Mucosa of gallbladder (tissue), 1 donor: ENCODE measurements around the gene ERRFI1. TPM values are rescaled to one million over a fixed set of nuclear protein-coding genes. Genes with fewer than 3 reads are reported as not detected.

Experiments
- DNase-seq: peaks from one replicate; pipeline ENCODE4 v3.0.0-alpha.2; 2020; ENCODE audit warnings: low spot score
- total RNA-seq: library from RNA; stranded (reverse); gene quantifications from one replicate; pipeline ENCODE4 v1.2.1, GENCODE V29; 2021
- donor health status: DM: no; HTN: no; CAD: no.

Gene ERRFI1
- total RNA-seq, 1 donor from 2014 or later = 76.8 TPM

DNA sequence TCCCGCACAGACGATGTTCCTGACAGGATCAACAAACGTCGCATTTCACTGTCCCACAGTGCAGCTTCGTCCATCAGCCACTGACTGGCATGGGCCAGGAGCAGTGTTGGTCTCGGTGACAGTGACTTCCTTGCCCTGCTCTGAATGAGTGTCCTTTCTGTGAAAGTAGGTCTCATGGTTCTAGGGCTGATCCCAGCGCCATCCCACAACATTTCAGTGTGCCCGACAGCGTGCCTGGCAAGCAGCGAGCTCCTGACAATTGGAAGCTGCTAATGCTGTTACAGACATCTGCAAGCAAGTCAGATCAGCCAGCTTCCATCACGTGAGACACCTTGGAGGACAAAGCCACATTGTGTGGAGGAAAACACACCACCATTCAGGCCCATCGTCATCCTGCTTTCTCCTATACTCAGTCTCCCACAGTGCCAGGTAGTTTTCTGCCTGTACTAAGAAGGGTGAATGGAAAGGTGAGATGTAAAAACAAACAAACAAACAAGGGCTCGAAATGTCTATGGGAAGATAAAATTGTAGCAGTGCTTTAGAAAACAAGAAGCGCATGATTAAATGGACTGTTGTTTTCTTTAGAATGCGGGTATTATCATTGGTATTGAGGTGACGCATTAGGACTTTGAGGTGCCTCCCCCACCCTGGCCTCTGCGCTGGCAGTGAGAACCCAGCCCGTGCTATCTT is 21.9 kb downstream of the ERRFI1 start:
- DNase-seq = no peak

DNA sequence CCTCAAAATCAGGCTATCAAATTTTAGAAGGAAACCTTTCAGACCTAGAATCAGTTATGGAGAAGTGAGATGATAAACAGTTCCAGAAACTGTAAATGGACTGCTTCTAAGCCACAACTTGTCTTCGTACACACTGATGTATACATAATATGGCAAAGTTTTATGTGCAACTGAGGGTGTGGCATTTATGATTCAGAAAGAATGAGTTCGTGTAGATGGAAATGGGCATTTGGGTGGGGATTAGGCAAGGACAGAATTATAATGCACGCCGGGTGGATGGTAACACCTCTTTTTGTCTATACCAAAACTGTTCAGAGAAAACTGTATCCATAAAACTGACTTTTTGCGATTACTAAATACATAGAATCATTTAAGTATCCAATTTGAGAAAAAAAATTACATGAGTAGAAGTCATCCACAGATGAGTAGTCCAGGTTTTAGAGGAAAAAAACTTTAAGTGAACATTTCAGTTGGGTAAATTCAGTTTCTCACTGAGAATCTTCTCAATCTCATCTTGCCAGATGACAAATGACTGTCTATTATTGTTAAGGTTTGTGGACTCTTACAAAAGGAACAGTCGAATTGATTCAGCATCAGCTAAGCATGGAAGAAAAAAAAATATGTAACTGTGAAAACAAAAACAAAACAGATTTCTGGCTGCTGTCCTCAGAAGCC is 22.5 kb downstream of the ERRFI1 start:
- no peak for DNase-seq

DNA sequence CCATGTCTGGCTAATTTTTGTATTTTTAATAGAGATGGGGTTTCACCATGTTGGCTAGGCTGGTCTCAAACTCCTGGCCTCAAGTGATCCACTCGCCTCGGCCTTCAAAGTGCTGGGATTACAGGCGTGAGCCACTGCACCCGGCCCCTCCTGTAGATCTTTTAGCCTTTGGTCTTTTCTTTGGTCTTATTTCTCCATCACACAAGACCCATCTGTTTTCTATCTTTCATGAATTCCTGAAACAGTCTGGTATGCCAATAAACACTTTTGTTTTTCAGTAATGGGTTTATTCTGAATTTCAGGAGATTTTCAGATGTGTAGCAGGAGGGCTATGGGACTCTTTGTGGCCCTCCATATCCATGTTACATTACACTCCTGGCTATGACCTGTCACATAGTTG is 23.2 kb downstream of the ERRFI1 start:
- DNase-seq = no peak

DNA sequence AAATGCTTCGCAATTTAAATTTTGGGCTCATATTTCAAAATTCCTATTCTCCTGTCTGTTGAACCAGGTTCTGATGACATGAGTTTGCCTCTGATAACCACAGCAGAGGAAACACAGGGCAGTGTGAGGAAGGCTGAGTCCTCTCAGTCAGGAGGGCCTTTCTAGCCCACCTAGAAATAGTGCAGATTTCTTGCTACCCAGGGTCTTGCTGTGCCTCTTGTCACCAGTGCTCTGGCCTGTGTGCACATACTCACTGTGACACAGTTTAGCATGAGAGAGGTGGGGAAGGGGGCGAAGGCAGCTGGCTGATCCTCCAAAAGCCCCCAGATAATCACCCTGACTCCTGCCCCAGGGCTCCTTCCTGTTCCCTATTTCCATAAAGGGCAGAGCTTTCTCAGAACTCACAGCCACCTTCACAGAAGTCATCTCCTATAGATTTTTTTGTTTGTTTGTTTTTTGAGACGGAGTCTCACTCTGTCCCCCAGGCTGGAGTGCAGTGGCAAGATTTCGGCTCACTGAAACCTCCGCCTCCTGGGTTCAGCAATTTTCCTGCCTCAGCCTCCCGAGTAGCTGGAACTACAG is 23.7 kb downstream of the ERRFI1 start:
- no peak for DNase-seq

DNA sequence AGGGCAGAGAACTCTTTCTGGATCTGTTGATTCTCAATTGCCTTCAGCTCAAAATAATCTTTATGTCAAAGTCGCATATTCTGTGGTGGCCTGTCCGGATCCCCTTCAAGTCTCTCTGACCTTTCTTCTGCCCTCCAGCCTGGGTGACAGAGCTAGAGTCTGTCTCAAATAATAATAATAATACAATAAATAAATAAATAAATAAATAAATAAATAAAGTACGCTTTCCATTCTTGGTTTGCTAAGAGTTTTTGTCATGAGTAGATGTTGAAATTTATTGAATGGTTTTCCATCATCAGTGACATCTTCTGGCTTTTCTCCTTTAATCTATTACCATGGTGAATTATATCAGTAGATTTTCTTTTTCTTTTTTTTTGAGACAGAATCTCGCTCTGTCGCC is 30.7 kb downstream of the ERRFI1 start:
- no peak for DNase-seq

DNA sequence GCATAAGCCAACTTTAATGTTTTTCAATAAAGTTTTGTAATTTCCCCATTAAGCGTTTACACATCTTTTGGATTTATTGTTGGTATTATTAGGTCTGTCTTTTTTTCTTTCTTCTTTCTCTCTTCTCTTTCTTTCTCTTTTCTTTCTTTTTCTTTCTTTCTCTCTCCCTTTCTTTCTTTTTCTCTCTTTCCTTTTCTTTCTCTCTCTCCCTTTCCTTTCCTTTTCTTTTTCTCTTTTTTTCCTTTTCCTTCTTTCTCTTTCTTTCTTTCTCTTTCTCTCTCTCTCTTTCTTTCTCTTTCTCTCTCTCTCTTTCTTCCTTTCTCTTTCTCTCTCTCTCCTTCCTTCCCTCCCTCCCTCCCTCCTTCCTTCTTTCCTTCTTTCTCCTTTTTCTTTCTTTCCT is 31.3 kb downstream of the ERRFI1 start:
- no peak for DNase-seq

DNA sequence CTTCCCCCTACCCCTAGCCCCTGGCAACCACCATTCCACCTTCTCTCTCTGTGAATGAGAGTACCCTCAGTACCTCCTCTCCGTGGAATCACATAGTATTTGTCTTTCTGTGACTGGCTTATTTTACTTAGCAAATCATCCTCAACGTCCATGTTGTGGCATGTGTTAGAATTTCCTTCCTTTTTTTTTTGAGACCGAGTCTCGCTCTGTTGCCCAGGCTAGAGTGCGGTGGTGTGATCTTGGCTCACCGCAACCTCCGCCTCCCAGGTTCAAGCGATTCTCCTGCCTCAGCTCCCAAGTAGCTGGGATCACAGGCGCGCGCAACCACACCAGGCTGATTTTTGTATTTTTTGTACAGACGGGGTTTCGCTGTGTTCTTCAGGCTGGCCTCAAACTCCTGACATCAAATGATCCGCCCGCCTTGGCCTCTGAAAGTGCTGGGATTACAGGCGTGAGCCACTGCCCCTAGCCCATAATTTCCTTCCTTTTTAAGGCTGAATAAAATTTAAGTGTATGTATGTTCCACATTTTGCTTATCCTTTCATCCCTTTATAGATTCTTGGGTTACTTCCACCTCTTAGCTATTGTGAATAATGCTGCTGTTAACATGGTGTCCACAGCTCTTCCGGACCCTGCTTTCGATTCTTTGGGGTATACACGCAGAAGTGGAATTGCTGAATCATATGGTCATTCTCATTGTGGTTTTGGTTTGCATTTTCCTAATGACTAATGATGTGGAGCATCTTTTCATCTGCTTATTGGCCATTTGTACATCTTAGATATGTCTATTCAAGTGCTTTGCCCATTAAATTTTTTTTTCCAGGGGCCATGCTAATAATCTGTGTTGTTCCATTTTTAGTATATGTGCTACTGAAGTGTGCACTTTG is 32.3 kb downstream of the ERRFI1 start:
- DNase-seq = no peak

DNA sequence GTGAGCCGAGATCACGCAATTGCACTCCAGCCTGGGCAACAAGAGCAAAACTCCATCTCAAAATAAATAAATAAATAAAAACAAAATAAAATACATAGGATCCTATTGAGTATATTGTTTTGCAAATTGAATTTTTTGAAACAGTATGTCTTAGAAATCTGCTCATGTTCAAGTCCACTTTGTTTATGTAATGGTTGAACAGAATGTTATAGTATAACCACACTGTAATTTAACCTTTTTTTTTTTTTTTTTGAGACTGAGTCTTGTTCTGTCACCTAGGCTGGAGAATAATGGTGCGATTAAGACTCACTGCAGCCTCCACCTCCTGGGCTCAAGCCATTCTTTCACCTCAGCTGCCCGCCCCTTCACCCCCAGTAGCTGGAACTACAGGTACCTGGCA is 33.2 kb downstream of the ERRFI1 start:
- DNase-seq = no peak

DNA sequence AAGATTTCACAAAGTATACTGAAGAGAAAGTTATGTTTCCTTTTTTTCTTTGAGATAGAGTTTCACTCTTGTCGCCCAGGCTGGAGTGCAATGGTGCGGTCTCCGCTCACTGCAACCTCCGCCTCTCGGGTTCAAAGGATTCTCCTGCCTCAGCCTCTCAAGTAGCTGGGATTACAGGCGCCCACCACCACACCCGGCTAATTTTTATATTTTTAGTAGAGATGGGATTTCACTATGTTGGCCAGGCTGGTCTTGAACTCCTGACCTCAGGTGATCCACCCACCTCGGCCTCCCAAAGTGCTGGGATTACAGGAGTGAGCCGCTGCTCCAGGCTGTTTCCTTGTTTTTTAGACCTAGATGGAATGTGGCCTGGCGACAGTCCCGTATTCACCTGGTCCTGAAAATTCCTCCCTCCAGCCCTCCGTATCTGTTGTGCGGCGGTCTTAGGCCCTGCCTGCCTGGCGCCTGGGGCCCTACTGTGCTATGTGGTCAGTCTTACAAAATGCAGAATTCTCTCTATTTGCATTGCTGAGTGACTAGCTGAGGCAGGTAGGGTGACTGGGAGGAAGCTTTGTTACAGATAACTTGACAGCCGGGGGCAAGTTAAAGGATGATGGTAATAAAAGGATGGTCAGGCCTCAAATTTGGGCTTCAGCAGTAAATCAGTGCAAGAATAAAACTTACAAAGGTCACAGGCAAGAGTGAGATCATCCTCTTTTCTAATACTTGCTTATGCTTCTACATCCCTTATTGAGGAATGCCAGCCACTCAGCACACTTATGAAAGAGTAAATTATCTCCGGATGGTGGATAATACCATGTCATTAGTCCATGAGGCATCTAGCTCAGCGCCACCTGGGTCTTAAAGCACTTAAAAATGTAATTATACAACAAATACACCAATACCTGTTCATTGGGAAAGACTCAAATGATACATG is 34.3 kb downstream of the ERRFI1 start:
- no peak for DNase-seq

DNA sequence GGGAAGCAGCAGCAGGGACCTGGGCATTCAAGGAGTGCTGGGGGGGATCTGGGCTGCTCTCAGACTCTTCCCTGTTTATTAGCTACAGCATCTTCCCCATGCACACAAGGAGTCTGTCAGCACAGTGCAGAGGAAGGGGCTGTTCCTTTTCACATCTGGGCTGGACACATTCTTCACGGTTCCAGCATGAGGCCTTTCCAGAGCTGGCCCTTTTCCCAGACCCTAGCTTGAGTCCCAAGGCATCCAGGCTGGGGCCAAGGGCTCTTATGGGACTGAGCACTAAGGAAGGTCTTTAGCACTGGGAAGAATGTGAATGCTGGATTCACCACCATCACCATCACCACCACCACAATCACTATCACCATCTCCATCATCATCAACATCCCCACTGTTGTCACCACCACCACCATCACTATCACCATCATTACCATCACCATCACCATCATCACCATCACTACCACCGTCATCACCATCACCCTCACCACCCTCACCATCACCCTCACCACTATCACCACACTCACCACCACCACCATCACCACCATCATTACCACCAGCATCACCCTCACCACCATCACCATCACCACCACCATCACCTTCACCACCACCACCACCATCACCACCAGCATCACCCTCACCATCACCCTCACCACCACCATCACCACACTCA is 36.2 kb downstream of the ERRFI1 start:
- DNase-seq = no peak

DNA sequence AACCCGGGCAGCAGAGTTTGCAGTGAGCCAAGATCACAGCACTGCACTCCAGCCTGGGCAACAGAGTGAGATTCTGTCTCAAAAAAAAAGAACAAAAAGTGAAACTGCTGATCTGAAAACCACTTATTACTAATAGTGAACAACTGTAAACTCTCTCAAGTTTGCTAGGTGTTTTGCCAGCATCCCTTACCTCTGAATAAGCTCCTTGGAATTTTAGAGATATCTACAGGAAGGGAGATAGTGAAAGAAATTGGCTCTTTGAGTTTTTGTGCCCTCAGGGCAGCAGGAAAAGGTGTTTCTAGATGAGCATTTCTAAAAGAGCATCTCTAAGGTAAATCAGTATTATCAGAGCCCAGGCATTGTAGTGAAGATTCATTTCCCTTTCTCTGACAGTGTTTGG is 37.5 kb downstream of the ERRFI1 start:
- no peak for DNase-seq

DNA sequence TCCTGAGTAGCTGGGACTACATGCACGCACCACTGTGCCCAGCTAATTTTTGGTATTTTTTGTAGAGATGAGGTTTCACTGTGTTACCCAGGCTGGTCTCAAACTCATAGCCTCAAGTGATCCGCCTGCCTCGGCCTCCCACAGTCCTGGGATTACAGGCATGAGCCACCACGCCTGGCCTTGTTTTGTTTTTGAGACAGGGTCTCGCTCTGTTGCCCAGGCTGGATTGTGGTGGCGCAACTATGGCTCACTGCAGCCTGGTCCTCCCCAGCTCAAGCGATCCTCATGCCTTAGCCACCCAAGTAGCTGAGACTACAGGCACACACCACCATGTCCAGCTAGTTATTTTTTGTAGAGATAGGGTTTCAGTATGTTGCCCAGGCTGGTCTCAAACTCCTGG is 38.6 kb downstream of the ERRFI1 start:
- DNase-seq = no peak

DNA sequence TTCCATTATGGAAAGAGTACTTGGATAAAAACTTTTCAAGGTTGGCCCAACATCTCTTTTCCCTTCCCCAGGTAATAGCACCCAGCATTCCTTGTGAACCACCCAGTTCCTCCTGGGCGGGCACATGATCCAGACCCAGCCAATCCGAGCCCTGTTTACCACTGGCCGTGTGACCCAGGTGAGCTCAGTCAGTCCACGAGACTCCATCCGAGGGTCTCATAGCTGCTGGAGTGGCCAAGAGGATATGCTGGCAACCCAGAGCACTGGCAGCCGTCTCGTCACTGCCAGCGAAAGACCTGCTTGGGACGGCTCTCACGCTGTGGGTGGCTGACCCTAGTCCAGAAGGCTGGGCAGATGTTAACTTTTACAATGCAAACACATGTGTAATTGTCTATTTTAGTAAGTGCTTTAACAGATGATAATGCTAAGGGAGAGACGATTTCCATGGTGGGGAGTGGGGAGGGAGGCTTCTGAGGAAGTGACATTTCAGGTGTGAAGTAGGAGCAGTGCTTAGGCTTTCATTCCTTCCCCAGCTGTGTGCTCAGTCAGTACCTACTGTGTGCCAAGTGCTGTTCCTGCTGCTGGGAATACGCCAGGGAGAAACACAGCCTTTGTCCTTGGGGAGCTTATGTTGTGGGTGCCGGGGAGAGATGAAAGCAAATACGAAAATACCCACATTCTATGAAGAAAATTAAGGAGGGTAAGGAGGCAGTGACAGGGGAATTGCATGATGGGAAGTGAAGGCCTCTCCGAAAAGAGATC is 40.1 kb downstream of the ERRFI1 start:
- no peak for DNase-seq

DNA sequence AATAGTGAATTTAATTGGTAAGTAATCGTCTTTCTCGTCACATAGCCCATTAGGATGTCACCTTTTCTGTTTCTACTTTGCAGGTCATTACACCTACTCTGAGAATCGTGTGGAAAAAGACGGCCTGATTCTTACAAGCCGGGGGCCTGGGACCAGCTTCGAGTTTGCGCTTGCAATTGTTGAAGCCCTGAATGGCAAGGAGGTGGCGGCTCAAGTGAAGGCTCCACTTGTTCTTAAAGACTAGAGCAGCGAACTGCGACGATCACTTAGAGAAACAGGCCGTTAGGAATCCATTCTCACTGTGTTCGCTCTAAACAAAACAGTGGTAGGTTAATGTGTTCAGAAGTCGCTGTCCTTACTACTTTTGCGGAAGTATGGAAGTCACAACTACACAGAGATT is 41.3 kb downstream of the ERRFI1 start:
- DNase-seq = no peak

DNA sequence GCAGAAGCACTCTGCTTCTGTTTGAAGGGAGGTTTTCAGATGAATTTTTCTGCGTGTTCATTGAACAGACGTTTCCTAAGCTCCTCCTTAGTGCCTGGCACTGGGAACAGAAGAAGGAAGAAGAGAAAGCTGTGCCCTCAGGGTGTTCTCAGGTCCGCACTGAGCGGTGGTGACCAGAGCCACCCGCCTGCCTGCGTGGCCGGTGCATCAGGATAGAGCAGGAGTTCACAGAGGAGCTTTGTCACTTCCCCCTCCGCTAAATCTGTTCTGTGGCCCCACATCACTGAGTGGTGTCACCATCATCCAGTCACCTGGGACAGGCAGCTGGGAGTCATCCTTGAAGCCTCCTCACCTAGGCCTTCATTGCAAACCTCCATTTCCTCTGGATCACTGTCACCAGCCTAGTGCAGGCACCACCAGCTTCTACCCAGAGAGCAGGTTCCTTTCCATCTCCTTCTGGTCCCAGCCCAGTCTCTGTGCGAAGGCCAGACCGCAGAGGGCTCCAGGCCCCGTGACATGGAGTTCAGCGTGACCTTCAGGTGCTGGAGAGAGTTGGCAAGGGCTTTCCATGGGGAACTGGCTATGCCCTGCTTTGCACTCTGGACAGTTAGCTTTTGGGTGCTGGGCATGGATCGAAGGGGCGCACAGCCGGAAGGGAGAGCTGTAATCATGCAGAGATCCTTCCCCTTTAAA is 42.9 kb downstream of the ERRFI1 start:
- no peak for DNase-seq

DNA sequence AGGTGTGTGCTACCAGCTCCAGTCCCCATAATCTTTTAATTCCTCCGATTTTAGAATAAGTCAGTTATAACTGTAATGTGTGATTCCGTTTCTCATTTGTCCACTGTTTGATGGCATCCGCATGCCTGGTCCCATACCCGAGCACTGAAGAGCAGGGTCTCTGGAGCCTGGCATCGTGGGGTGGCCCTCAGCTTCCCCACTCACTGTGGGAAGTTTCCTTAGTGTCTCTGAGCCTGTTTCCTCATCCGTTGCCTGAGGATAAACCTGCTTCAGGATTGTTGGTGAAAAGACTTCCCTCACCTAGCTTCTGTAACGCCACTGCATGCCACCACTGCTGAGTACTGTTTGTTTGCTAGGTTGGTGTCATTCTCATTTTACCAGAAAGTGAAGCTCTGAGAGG is 45.1 kb downstream of the ERRFI1 start:
- DNase-seq = no peak

DNA sequence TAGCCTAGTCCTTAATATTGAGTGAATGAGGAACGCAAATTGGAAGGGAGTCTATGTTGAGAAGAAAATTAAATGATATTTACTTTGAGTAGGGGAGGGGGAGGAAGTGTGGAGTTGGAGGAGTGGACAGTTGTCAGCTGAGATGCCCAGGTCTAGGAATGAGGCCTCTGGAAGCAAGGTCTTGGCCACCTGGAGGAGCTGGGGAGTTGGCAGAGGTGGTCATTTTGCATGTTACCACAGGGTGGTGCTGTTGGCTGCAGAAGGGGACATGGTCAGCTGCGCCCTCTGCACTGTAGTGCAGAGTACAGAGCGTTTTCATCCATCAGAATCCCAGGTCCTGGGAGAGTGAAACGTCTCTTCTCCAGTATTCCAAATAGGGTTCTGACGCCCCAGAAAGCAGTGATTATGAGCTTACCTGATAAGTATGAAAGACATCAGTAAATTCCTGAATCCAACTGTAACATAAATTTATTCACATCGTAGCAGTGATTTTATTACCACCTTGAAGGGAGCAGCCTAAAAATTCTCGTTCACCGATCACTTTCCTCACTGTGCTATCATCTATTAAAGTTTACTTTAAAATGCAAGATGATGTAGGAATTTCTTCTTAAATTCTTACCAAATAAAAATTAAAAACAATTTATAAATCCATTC is 50.8 kb downstream of the ERRFI1 start:
- DNase-seq = peak; percentile 73

DNA sequence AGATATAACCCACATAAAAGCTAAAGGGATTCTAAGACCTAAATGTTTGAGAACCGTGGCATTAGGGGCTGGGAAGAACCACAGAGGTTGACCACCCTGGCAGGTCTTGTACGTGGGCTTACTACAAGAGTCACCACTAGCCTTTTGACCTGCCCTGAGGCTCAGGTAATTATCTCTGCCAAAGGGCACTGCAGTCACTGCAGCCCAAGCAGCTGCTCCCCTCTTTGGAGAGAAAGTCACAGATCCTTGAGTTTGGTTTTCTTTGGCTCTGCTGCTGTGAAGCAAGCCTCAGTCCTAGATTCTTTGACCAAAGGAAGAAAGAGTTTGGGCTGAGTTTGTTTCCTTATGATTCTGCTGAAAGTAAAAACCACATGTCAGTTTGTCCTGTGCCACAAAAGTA is 53.0 kb downstream of the ERRFI1 start:
- DNase-seq = no peak

DNA sequence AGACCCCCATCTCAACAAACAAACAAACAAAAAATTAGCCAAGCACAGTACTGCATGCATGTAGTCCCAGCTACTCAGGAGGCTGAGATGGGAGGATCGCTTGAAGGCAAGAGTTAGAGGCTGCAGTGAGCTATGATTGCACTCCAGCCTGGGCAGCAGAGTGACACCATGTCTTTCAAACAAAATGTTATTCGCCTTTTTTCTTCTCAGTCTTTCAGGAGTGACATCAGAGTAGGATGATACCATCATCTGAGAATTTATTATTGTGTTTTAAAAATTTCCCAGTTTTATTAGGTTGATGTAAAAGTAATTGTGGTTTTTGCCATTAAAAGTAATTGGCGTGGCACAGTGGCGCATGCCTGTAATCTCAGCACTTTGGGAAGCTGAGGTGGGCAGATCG is 53.8 kb downstream of the ERRFI1 start:
- DNase-seq = no peak
